ENCODE data around the gene ALDH8A1.

ALDH8A1 gene

DNA sequence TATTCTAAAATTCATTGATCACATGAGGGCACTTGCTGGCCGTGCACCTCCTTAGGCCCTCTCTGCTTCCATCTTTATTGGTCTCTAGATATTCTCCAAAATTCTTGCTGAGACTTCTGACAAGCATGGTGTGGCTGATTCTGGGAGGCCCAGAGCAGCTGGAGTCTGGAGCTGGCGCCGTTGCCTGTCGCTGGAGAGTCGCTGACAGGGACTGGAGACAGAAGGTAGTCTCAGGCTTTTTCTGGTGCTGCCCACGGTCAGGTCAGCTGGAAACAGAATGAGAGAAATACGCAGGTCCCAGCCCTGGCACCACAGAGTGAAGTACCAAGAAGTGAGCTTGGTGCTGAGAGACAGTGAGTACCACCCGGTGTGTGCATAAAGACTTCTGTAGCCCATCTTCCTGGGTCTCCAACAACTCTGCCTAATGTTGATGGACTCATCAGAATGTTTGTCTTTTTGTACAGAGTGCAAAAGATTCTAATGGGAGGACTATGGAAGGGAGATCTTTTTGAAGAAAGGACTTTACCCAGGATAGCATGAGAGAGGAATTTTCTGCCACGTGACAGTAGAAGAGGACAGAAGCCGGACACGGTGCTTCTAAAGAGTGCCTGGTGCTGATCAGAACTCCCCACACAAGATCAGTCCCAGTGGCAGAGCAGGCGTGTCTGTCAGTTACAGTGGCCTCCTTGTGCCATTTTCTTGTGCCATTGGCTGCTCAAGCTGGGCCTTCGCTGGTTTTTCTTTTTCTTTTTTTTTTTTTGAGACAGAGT, 1.8 kb upstream of the ALDH8A1 start:
- no peak for DNase-seq (ENCODE audit: low read depth, low spot score)

DNA sequence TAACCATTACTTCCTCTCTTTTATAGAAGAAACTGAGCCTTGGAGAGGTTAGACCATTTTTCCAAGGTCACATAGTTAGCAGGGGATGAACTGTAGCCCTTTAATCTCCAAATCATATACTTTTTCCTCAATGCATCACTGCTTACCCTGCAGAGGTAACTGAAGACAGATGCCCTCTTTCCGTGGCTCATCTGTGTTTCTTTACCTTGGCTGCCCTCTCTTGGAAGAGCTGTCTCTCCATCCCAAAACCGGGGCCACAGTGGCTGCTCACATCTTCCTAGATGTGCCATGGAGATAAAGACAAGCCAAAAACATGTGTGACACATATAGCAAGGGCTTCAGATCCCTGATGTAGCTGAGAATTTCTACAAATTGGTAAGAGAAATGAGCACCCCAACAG, 581 bp upstream of the ALDH8A1 start:
- DNase-seq (ENCODE audit: low read depth, low spot score) = no peak

DNA sequence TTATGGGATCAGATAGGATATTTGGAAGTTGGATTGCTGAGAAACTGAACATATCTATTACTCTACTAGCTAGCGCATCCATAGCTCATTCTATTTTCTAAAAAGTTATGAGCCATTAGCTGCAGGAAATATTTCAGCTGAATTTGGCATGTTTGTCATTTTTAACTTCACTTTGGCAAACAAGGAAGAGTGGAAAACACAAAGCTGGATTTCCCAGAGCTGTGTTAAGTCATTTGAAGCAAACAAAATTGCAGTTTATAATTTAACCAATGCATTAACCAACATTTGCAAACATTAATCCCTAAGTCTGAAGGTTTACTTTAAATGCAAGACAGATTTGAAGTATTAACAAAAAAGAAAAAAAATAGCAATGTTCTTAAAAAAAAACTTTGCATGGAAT, 1.2 kb downstream of the ALDH8A1 start:
- DNase-seq (ENCODE audit: low read depth, low spot score) = no peak

DNA sequence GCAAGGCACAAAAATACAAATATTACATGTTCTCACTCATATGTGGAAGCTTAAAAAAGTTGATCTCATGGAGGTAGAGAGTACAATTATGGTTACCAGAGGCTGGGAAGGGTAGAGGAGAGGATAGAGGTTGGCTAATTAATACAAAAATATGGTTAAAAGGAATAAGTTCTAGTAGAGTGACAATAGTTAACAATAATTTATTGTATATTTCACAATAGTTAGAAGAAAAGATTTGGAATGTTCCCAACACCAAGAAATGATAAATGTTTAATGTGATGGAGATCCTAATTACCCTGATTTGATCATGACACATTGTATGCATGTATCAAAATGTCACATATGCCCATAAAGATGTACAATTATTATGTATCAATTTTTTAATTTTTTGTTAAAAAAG, 1.8 kb downstream of the ALDH8A1 start:
- no peak for DNase-seq (ENCODE audit: low read depth, low spot score)

DNA sequence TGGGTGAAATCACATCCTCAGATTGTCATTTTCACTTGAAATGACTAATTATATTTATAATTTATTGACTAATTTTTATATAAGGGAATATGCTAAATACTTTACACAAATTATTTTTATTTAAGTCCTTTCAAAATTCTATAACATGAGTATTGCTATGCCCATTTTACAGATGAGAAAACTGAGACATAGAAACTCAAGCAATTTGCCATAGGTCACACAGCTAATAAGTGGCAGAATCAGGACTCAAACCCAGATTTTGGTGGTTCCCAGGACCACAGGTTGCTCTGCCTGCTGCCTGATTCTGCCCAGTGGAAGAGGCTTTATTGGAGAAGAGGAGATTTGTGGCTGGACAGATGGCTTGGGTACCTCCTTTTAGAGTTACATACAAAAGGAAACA, 4.9 kb downstream of the ALDH8A1 start:
- DNase-seq (ENCODE audit: low read depth, low spot score) = no peak

DNA sequence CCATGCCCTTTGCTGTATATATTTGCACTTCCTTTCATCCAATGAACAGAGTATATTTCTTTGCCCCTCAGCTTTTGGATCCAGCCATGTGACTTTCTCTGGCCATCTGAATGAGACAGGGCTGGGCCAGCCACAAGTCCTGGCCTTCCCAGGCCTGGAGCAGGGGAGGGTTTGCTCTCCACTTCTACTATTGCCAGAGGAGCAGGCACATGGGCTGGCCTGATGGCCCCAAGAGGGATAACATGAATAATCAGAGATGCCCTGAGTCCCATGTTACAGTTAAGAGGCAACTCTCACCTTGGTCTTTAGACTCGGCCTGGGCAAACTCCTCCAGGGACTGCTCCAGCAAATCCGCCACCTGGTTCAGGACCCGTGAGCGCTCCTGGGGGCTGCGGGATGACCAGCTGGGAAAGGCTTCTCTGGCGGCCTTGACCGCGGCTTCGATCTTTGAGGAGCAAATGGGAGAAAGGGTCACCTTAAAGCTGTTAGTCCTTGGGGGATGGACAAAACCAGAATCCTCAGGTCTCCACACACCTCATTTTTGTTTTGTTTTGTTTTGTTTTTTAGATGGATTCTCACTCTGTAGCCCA, 6.3 kb downstream of the ALDH8A1 start:
- no peak for DNase-seq (ENCODE audit: low read depth, low spot score)

DNA sequence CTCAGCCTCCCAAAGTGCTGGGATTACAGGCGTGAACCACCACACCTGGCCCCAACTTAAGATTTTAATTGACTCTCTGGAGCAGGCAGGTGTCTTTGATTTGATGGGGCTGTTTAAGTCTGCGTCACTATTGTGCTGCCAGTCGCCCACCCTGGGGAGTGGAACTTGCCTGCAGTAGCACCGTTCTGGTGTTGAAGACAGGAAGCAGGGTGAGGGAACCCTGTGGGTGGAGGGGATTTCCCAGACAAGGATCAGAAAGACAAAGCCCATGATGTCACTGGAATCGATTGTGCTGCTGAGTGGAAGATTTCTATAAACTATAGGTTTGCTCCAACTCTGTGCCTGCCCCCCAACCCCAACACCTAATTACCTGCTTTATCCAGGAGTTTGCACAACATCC, 11.0 kb downstream of the ALDH8A1 start:
- DNase-seq (ENCODE audit: low read depth, low spot score) = no peak

DNA sequence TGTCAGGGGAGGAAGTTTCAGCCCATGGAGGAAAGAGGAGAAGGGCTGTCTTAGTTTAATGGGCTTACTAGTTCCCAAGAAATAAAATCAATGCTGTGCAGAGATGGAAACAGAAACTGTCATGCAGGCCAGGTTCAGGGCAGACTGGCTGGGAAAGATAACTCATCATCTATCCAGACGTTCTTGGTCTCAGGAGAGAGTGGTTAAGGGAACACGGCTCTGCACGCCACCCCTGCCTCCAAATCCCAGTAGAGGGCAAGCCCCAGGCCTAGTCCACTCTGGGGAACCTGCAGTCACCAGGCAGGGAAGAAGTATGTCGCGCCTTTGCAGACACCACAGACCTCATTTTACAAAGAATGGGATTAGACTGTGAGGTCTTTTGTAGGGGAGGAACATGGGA, 12.5 kb downstream of the ALDH8A1 start:
- DNase-seq (ENCODE audit: low read depth, low spot score) = no peak

DNA sequence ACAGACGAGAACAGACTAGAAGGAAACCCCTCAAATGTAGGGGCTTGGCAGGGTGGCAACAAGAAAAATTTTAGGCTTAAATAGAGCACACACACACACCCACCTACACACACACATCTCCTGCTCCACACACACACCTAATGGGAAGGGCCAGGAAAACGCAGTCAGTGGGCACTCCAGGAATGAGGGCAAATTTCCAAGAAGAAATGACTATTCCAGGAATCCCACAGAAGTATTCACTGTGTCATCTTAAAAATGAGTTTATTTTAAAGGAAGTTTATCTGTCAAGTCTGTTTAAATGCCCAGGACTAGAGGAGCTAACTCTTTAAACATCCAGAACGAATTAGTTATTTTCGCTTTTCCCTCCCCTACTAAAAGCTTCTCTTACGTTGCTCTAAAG, 13.0 kb downstream of the ALDH8A1 start:
- no peak for DNase-seq (ENCODE audit: low read depth, low spot score)

DNA sequence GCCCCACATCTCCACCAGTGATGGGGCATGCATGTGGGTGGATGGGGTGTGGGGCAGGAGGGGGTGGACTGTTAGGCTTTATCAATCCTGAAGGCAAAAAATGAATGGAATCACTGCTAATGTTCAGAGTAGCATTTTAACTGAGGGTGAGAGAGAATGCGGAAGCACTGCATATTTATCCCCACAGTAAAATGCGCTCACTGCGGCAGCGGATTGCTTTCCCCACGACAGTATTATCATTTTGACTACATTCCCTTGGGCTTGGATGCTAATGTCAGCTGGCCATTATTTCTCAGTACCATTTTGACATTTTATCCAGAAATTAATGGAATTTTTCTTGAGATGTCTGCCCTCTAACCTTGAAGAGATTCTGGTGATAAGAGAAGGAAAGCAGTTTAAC, 13.4 kb downstream of the ALDH8A1 start:
- no peak for DNase-seq (ENCODE audit: low read depth, low spot score)

DNA sequence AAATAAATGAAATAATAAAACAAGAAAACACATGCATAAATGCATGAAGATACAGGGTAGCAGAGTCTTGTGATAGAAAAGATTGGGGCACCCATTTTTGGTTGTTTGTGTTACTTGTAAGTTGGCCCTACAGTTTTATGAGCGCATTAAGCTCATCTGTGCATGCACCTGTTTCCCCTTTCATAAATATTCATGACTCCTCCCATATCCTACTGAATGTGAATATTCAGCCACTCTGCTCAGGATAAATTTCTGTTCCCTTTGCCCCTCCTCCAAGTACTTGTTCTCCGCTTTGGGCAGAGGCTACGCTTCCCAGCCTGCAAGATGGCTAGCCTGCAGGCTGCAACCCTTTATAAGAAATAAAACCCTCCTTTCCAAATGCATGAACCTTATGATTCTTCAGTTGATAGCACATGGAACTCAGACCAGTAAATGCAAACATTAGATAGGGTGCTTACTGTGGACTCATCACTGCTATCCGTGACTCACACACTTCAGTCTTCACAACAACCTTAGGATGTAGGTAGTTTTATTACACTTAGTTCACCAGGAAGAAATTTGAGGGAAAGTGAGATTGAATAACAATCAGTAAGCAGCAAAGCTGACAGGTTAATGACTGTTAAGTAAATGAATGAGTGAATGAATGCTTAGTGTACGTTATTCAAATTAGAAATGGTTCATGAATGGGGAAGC, 15.0 kb downstream of the ALDH8A1 start:
- no peak for DNase-seq (ENCODE audit: low read depth, low spot score)

DNA sequence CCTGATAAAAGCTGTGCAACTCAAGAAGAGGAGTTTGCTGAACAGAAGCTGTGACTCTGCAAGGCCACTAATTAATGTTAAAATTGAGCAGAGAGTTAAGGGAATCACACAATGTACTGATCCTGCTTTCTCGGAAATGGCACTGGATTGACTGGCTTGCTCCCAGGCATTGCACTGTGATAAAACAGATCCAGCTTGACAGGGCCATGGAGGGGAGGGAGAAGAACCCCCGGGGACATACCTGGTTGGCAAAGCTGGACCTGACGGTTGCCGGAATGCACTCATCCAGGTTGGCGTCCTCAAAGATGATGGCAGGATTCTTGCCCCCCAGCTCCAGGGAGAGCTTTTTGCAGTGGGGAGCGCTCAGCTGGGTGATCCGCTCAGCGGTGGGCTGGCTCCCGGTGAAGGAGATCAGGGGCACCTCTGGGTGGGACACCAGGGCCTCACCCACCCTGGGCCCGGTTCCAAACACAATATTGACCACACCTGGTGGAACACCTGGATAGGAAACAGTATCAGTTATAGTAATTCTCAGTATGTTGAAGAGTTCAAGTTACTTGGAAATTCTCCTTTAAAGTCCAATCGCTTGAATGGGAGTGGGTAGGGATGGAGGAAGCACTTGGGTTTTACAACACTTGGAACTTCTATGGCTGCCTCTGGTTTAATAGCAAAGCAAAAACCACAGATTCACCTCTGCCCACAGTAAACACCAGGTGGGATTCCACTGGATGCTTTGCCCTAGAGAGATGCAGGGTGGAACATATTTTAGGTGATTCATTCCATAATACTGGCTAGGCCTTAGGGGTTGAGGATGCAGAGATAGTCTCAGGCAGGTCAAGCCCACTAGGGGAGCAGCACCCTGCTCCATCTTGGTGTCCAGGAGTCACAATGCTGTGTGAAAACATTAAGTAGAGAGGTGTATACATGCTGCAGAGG, 17.1 kb downstream of the ALDH8A1 start:
- no peak for DNase-seq (ENCODE audit: low read depth, low spot score)

DNA sequence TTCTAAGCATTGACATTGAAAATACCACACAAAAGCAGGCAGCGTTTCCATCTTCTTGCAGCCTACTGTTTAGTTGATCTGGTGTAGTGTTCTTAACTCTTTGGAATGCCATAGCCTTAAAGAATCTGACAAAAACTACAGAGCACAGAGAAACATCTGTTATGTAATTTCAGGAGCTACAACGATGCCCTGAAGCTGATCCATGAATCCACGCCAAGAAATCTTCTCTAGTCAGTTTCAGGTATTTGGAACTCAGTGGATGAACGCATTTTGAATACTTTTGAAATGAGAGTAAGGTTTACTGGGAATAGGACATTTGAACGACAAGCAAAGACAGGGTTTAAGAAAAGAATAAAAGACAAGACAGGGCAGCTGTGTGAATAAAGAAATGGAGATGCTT, 17.8 kb downstream of the ALDH8A1 start:
- no peak for DNase-seq (ENCODE audit: low read depth, low spot score)

DNA sequence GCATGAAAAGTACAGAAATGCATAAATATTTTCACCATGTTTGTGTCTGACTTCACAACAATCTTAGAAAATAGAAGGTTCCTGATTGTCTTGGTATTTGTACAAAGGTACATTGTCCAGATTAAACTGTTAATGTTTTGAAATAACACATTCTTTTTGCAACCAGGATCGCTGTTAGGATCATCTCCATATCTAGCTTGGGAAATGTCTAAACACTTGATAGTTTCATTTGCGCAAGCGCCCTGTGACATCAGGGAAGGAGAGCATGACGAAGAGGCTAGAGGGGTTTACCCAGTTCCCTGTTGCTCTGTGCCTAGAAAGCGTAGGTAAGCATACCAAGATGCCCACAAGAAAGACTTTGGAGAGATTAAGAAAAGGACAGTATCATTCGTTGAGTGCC, 19.4 kb downstream of the ALDH8A1 start:
- no peak for DNase-seq (ENCODE audit: low read depth, low spot score)

DNA sequence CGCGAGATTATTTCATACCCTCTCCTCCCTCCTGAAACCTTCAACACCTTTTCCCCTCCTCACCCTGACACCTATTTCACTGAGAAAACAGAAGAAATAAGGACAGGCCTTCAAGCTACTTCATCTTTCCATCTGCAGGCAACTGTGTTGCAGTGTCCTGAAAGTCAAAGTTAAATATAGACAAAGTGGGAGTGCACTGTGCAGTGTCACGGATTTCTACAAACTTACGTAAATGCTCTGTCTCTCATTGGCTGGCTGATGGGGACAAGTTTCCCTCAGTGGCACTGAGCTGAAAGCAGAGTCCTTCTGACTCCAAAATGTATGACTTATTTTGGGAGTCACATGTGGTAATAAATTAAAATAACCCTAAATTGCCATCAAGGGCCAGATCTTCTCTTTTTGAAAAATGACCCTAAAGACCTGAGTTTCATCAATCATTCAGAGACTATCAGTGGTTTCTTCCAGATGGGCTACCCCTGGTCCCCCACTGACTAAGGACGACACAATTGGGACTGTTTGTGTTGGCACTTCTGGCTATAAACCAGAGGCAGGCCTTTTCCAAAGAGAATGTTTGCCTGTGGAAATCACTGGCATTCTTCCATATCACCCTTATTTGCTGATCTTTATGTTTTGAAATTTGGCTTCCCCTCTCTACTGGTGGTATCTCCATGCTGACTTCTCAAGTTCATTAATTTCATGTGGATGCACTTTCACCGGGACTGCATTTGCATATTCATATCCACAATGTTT, 21.6 kb downstream of the ALDH8A1 start:
- no peak for DNase-seq (ENCODE audit: low read depth, low spot score)

DNA sequence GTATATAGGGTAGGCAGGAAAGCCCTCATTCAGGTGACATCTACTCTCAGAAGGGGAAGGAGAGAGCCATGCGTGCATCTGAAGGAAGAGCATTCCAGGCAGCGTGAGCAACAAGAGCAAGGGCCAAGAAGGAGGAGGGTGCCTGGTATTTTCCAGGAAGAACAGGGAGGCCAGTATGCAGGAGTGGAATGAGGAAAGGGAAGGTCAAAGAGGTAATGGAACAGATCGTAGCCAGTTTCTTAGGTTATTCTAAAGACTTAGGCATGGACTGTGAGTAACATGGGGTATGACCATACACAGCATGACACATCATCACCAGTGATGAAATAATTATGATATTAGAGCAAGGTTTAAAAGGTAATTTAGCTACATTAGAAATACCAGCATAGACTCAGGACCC, 24.1 kb downstream of the ALDH8A1 start:
- no peak for DNase-seq (ENCODE audit: low read depth, low spot score)

DNA sequence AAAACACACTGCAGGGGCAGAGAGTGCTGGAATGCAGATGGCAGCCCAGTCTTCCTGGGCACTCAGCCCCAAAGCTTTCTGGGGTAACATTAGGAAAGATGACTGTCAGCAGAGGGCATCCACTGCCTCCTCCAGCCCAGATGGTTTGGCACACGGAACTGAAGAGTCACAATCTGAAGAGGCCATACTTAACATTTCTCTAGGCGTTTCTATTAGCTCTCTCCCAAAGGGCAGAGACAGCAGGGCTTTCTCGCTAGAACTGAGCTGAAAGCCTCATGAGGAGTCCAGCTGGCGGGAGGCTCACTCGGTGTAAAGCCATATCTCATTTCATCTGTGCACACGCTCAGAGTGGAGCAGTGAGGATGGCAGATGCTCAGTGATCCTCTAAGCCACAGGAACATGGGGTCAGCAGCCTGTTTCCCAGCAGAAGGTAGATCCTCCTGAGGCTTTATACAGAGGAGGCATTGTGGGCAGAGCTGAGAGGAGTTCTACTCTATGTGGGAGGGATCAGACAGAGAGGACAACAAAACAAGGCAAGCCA, 28.1 kb downstream of the ALDH8A1 start:
- no peak for DNase-seq (ENCODE audit: low read depth, low spot score)

DNA sequence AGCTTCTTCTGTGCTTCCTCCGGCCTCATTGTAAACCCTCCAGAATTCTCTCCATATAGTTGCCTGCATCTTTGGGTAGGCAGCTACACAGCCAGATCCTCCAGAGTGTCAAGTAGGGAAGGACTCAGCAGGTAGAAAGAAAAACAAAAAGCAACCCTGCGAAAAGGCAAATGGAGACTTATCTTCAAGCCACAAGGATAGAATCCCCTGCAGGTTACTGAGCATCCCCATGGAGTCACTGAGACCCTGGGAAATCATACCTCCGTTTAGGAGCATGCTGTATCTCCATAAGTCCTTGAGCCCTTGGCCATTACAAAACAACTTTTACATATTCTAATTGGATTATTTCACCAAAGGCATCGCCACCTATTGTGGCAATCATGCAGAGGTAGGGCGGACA, 28.6 kb downstream of the ALDH8A1 start:
- no peak for DNase-seq (ENCODE audit: low read depth, low spot score)

DNA sequence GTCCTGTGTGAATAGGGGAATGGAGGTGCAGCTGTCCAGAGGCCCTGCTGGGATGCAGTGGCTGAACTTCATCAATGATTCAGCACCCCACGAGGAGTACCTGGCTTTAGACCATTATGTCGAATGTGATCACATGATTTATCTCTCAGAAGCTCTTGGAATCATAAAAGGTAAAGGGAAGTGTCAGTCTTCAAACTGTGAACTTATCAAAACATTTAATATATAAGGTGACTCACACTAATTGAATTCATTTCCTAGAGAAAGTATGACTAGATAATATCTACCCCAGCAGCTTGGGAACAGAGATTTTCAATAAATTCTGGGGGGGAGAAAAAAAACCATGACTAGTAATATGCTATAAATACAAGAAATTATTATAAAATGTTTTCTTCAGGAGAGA, 29.5 kb downstream of the ALDH8A1 start:
- no peak for DNase-seq (ENCODE audit: low read depth, low spot score)

DNA sequence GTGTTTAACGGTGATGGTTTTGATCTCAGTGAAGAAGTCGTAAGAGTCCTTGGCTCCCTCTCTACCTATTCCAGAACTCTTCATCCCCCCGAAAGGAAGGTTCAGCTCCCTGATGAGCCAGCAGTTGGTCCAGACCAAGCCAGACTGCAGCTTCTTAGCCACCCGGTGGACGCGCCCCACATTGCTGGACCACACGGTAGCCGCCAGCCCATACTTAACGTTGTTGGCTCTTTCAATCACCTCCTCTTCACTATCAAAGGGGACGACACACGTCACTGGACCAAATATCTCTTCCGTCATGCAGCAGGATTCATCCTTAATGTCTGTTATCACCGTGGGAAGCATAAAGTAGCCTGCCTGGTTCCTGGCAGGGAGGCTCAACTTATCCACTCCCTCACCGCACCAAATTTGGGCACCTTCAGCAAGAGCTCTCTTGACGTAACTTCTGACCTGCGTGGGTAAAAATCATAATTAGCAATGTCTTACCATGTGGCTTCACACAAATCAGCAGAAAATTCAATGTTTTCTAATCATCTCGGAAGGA, 31.4 kb downstream of the ALDH8A1 start:
- DNase-seq (ENCODE audit: low read depth, low spot score) = no peak

DNA sequence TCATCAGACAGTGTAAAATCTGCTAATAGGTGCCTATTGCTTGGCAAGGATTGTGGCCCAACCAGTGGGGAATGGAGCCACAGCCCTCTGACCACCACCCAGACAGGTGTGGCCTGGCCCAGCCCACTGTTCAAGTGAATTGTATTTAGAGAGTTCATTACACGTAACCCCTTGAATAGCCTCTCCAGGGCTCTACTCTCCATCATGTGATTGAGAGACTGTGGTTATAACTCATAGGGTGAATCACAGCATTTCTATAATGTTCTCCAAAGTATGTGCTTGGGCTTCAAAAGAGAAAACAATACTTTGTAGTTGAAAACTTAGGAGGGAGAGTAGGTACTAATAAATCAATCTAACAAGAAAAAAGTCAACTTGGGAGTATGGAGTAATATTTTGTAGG, 38.4 kb downstream of the ALDH8A1 start:
- DNase-seq (ENCODE audit: low read depth, low spot score) = no peak
